ENCODE data around the gene GRM1.

Gene GRM1

DNA sequence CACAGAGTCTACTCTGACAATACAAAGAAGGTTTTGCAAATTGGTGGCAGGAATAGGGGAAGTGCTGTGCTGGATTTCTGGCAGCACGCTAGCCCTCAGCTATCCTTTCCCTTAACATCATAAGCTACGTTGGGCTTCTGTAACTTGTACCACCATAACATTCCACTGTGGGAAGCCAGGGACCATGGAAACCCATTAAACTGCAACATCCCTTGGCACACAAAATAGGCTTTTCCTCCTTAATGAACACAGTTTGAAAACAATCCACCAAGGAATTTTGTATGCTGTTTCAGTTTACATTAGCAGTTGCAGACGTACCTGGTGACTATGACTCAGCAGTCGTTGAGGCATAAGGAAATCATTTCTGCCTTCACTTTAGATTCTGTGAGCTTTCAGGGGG is 310.9 kb downstream of the GRM1 start:
- no peak for FAIRE-seq

DNA sequence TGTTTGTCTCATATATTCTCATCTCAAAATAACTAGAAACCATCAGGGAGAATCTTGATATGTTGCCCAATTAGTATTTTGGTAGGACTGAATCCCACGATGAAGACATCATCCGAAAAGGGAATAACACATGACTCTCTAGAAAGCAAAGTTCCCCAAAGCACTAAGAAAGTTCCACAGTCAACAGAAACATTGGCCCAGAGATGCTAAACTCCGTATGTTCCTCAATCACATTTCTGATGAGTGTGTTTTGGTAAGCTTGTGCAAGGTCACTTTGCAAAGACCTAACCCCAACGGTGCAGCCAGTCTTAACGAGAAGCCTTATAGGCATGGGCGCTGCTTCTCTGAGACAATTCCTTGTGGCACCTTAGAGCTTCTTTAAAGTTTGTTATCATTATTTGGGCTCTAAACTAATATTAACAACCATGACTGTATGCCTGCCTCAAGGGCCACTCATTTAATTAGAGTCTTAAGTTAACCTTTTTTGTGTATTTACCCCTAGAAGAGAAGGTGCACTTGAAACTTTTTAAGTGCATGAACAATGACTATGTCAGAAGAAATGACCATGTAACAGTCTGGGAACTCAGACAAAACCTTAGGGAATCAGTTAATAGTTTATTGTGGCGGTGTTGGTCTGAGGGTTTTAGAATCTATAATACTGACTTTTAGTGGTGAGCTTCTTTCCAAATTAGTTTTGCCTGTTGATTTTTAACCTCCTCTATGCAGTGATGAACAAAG is 312.8 kb downstream of the GRM1 start:
- FAIRE-seq, result no peak

DNA sequence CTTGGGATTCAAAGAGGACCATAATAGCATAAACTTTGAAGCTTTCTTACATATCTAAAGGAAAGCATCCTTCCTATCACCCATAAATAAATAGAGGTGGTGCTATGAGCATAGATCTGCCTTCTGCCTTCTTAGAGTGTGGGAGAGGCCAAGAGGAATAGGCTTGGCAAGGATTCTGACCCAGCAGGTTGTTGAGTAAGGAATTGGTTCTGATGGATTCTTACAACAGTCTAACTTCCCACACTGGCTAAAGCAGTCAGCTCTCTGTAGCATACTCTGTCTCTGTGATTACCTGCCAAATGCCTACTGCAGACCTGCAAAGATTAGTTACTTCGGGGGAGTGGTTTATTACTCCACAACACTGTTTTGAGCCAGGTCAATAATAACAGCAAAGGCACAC is 316.7 kb downstream of the GRM1 start:
- no peak for FAIRE-seq

DNA sequence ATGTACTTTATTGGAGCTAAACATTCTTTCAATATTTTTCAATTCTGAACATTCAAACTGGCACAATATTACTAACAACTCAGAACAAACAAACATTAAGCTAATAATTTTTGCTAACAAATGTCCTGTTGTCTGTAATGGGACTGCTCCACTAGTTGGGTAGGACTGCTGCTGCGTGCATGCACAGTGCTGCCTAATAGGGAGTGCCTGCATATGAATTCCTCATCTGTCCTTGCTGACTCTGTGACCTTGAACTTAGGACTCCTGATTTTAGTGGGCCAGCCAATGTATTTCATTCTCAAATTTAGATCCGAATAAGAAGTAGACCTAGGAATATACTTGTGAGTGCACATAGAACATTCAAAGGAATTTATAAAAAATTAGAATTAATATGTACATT is 318.2 kb downstream of the GRM1 start:
- FAIRE-seq, result no peak

DNA sequence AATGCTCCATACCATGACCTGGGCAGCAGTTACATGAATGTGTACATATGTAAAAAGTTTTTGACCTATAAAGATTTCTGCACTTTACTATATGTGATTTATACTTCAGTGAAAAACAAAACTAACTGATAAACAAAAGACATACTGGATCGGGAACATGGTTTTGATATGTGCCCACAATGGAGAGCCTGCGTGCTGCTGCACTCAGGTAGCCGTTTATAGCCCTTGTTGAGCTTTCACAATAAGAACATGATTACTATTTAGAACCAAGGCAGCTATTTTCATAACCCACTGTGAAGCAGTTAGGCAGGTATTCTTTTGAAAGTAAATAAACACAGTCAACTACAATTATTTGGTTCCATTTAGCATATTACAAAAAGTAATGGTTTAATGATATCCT is 318.8 kb downstream of the GRM1 start:
- no peak for FAIRE-seq

DNA sequence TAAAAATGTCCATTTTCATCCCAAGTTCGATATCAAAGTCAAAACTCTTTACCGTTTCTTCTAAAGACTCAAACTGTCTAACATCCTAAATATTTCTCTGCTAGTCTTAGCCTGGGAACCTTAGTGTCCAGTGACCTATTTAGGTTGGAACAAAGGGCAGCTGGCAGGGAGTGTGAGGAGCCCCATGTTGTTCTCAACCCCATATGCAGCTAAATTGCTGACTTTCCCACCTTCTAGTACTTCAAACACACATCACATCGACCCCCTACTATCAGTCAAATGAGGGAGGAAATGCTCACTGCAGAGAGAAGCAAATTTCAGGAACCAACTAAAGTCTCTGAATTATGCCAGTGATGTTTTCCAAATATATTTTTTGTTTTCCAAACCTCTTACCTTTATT is 322.2 kb downstream of the GRM1 start:
- no peak for FAIRE-seq

DNA sequence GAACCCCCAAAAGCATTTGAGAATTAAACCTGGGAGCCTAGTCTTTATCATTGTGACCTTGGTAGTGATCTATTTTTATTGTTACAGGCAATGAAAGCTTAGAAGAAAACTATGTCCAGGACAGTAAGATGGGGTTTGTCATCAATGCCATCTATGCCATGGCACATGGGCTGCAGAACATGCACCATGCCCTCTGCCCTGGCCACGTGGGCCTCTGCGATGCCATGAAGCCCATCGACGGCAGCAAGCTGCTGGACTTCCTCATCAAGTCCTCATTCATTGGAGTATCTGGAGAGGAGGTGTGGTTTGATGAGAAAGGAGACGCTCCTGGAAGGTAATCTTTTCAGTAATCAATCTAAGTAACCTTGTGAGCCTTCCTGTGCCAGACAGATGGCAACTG is 323.3 kb downstream of the GRM1 start:
- FAIRE-seq, result no peak

DNA sequence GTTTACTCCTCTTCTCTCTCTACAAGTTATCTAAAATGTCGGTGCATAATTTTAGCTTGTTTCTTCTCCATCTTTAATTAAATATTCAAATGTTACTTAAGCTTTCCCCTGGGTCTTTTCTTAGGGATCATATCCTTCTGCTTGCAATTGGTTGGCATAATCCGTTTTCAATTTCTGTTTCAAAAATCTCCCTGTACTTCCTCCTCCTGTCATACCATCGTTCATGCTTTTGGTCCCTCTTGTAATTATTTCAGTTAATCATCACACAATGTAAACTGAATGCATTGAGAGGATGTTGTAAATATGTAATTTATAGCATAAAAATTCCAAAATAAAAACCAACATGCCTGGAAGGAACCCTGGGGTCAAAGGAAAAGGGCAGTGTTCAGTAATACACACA is 325.6 kb downstream of the GRM1 start:
- no peak for FAIRE-seq

DNA sequence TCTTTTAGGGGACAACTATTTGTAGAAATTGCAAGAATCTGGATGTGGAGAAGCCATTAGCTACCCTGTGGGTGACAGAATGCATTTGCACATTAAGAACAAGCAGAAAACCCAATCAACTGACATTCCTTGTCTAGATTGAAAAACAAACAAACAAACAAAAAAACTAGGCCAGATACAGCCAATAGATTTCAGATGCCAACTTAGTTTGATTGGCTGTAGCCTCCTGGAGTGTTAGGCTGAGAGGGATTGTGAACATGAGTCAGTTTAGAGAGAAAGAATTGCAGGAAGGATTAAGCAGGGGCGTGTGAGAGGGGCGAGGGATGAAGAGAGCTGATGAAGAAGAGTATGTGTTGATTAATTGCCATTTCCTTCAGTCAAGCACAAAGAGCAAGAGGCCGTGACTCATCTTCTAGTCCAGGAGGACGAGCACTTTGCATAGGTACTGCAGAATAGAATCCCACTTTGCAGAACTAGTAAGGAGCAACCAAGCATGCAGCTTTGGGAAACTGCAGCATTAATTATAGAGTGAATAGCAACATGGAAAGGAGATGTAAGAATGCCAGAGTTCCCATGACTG is 326.7 kb downstream of the GRM1 start:
- FAIRE-seq, result no peak

DNA sequence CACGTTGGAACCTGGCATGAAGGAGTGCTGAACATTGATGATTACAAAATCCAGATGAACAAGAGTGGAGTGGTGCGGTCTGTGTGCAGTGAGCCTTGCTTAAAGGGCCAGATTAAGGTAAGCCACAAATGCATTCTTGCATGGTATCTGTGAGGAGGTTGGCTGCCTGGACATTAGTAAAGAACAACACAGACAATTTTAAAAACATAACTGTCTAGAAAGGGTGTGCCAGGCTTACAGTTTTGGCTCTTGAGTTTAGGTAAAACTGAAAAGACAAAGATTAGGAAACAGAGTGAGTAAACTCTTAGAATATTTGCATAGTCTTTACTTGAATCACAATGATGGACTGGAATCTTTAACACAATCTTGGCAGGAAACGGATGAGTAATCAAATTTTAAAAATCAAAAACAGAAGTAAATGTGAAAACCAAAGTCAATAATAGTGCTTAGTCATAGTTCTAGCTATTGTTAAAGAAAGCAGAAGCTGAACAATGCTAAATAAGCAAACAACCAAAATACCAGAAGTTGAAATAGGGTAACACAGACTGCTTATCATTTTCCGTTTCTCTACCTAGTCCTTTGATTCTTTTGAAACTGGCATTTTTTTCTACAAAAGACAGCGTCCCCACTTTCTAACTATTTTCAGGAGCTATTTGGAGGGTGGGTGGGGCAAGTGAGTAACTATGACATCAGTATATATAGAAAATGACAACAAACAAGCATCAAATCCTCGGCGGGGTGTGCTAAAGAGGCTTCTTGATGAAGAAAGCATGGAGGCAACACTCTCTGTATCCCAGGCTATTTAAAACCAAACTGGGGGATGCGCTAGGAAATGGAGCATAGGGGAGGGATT is 328.9 kb downstream of the GRM1 start:
- no peak for FAIRE-seq

DNA sequence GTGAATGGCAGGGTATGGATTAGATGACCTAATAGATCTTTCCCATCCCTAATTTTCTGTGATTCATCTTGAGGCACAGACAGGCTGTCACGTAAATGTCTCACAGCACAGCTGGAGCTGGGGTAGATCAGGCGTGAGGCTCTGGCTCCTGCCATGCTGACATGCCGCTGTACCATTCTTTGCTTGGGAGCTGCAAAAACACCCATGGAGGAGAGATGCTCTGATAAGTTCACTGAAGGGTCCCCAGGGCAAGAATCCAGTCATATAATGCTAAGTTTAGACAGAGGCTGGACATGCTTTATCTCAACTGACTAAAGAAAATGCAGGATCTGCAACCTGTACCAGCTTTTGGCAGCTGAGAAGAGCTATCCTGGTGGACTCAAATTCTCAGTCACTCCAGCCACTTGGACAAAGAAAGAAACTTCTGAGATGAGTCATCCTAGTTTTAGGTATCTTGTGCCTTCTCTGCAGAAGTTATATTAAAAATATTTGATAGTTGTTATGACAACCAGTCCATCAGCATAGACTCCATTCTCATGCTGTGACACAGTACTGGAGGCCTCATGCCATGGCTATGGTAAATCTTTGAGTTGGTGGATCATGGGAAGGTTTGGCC is 329.7 kb downstream of the GRM1 start:
- FAIRE-seq, result no peak

DNA sequence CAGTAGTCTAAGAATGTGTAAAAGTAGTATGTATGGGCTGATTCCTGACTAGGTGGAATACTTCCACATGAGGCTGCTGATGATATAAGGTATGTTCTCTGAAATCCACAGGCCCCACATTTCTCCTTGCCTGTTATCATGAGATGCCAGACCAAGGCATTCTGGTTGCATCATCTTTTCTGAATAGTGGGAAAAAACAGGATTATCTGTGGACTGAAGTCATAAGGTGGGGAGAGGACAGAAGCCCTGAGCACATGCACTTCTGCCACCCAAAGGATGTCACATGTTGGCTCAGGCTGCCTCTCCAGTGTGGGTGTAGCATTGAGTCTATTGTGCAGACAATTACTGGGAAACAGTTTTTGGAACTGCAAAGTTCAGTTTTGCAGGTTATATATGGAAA is 330.3 kb downstream of the GRM1 start:
- FAIRE-seq, result no peak

DNA sequence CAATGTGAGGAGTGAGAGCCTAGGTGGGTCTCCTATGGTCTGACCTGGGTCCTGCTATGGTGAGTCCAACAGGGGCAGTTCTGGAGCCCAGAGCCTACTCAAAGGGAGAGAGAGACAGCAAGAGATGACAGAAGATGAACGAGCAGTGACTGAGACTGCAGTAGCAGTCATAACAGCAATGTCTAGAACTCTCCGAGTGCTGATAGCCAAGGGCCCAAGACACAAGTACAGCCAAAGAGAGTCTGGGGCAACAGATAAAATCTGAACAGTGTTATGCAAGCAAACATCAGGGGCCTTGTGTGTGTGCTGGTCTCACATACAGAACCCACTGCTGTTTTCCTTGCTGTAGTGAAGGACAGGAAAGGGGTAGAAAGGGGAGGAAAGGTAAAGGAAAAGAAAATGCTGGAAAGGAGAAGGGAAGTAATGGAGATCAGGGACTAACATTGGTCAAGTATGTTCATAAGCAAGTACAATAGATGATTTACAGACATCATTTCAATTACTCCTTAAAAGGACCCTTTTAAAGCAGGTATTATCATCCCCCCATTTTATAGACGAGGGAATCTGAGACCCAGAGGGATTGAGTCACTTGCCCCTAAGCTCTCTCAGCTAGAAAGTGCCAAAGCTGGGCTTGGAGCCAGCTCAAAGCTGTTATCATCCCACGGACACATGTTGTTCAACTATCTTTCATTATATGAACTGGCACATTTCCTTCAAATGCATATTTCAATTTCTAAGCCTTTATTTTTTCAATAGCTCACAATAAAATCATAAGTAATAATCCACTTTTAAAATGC is 332.5 kb downstream of the GRM1 start:
- FAIRE-seq, result no peak

DNA sequence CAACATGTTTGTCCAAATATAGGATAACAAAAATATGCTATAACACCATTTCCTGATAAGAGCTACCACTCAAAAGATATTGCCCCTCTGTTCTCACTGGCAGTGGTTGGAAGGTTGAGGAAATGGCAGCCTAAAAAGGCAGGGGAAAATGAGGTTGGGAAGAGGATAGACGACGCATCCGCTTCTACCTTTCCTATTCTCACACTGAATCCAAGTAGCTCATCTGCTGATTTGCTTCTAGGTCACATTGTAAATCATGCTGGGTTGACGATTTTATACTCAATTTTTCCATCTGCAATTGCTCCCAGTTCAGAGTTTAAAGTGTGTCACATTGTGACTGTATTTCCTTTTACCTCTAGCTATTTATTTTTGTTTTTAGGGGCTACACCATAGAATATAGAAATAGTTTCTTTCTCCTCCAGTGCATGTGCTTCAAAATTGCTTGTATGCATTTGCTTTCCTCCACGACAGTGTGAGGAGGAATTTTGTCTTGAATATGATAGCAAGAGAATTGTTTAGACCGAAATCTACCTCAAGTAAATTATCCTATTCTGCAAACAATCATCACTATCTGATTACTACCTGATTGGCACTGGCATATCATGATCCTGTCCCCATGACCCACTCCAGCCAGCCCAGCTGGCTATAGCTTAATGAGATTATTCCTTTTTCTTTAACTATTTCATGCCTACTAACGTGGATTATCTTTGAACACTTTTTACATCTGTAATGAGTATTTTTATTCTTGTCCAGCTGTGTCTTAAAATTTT is 335.2 kb downstream of the GRM1 start:
- no peak for FAIRE-seq

DNA sequence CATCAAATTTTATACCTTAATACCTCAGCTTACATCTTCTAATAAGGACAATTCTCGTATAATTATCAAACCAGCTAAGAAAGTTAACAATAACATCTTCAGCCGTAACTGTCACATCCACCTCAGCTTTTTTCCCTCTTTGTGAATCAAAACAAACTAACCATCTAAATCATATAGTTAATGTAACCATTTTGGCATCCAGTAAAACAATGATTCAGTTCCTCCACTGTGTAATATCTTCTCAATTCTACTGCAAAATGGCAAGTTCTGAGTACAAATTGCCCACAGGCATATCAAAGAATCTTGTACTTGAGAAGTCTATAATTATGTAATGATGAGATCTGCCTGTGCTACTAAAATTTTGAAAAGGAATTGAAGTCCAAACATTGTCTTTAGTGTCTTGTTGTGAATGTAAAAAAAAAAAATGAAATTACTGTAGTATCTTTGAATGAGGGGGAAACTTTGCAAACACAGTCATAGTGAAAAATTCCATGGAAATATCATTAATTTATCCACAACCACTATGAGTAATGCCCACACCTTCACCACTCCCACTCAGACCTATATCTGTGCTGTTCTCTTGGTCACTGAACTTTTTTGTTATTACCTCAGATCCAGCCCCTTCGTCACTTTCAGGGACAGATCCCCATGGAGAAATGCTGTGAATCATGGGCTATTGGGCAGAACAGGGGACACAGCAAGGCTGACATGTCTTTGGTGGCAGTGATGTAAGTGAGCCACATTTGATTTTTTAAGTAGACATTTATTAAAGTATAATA is 336.1 kb downstream of the GRM1 start:
- no peak for FAIRE-seq

DNA sequence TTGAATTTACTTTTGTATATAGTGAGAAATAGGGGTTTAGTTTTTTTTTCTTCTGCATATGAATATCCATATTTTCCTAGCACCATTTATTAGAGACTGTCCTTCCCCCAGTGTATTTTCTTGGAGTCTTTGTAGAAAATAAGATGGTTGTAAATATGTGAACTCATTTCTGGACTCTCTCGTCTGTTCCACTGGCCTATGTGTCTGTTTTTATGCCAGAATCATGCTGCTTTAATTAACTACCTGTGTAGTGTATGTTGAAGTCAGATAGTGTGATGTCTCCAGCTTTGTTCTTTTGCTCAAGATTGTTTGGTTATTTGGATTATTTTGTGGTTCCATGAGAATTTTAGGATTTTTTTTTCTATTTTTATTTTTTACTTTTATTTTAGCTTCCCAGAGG is 338.2 kb downstream of the GRM1 start:
- FAIRE-seq, result no peak

DNA sequence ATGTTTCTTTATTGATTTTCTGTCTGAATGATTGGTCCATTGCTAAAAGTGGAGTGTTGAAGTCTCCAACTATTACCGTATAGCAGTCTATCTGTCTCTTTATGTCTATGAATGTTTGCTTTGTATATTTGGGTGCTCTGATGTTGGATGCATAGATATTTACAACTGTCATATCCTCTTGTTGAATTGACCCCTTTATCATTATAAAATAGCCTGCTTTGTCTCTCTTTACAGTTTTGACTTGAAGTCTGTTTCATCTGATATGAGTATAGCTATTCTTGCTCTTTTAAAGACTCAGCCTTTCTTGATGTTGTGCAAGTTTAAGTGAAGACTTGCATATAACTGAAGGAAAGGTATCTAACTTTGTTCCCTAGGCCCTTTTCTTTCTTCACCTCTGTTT is 341.0 kb downstream of the GRM1 start:
- FAIRE-seq, result no peak

DNA sequence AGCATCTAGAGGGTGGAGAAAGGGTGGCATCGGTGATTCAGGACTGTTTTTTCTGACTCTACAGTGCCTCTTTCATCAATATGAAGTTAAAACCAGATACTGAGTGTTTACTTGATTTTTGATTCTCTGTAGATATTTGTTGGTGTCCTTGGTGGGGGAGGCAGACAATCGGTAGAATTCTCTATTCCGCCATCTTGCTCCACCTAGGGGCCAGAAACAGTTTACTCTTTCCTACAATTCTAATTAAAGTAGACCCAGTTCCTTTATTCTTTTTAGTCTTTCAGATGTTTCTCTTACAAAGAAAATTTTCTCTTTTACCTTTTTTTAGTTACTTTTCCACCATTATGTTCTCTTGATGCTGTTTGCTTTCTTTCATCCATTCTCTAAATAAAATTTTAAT is 352.6 kb downstream of the GRM1 start:
- FAIRE-seq, result no peak

DNA sequence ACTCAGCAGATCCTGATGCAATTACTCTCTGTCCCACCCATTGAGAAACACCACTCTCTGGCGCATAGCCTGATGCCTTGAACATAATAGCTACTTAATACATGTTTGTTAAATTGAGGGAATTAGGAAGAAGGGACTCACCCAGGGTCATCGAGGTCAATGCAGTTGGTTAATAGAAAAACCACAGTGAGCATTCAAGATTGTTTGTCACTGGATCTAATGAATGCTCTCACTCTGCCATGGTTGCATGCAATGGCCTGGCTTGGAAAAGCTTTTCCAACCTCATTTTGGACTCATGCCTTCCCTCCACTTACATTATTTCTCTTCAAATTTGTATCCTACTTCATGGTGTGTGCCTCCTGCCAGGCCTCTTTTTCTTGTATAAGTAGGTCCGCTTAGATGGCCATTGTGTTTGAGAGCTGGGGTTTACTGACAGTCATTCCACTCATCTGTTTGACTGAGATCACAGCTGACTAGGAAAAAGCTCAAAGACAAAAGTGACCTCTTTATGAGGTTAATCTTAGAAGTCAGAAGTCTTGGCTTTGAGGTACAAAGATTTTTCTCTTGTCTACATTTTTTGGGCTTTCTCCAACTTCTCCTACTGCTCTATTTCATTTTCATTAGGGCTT is 360.0 kb downstream of the GRM1 start:
- no peak for FAIRE-seq

DNA sequence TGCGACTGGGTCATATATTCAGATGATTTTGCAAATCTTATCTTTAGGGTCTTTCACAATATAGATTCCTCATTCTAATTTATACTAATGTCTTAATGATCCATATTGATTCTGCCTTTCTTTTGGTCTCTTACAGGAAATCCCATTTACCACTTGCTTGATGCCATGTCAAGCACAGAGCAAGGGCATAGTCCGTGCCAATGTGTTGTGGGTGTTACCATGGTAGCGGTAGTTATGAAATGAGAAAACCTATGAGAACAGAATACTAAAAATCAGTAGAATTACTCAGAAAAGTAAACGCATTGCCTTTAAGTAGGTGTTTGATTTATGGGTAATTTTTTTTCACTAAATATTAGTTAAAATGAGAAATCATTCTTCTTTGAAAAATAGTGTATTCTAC is 360.9 kb downstream of the GRM1 start:
- FAIRE-seq, result no peak

DNA sequence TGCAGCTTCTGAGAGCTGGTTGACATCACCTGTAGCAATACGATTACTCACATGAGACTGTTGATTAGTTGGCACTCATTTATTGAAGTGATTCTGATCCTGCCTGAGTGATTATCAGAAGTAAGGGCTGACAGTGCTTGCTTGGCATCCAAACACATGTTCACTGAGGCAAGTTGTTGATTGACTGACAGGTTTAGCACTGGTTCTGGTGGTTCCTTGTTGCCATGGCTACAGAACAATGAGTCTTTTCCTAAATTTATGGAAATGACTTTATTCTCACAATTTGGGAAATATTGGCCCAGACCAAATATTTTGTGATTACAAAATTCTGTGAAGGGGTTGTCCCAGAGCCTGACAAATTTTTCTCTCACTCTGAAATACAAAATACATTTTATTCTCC is 368.8 kb downstream of the GRM1 start:
- no peak for FAIRE-seq

All from G401.6 (cell line).